GM12878 (cell line): ENCODE results near the gene CAV2. TPM values are rescaled to one million over a fixed set of nuclear protein-coding genes. Genes with fewer than 3 reads are reported as not detected.

Experiments
- ATAC-seq: fragments of 200-7000 bp; cut with Tn5 transposase; 3 replicates; pipeline ENCODE4 v1.9.1; 2020; ENCODE audit warnings: mild to moderate bottlenecking, moderate library complexity
- BruUV-seq: library from RNA; stranded (reverse); fragments of 400-500 nt; replicated peaks from 2 replicates; lab custom pipeline; 2021; lab: Mats Ljungman, UMichigan
- CTCF ChIA-PET: fragments of 300-600 bp; sonication (Branson Sonifier 250); formaldehyde crosslinking; extraction: SDS; loops from one replicate; lab custom pipeline; 2021; ENCODE audit warnings: inconsistent platforms; lab: Yijun Ruan, JAX
- POLR2A ChIA-PET: fragments of 350-600 bp; formaldehyde crosslinking; extraction: SDS; loops from one replicate; lab custom pipeline; 2021; ENCODE audit warnings: inconsistent platforms; lab: Charles Lee
- RAD21 ChIA-PET: fragments of 300-600 bp; sonication (Branson Sonifier 250); formaldehyde crosslinking; loops from one replicate; lab custom pipeline; 2023; ENCODE audit warnings: antibody characterized with exemption; ENCODE audit not compliant: unreplicated experiment; lab: Charles Lee
- SMC1A ChIA-PET: fragments of 300-600 bp; sonication (Branson Sonifier 250); formaldehyde crosslinking; loops from one replicate; lab custom pipeline; 2023; ENCODE audit not compliant: unreplicated experiment, uncharacterized antibody; lab: Charles Lee
- DNase-seq: peaks from one replicate; pipeline ENCODE4 v3.0.0-alpha.2; 2011; ENCODE audit warnings: low read depth, low spot score
- FAIRE-seq: peaks from 3 replicates; lab custom pipeline; 2011; peaks lifted over from hg19 to GRCh38; lab: Jason Lieb, UNC
- H2AFZ ChIP-seq: 2 replicates; pipeline ENCODE4 v1.6.0; 2011; ENCODE audit warnings: low read depth, low read length, control low read depth; ENCODE audit not compliant: control insufficient read depth
- H3K27ac ChIP-seq: 2 replicates; pipeline ENCODE4 v1.5.1; 2011; ENCODE audit warnings: control low read depth; ENCODE audit not compliant: control insufficient read depth, insufficient read depth
- H3K27me3 ChIP-seq, 2 experiments: replicated peaks in 1 of 2; 2 replicates each; pipeline versions ENCODE4 v1.6.0 to v1.6.1; 2011; ENCODE audit warnings: low read length in 1 of 2; ENCODE audit not compliant: control insufficient read depth in 2 of 2, insufficient read depth in 2 of 2
- H3K36me3 ChIP-seq, 2 experiments: 2 replicates each; pipeline ENCODE4 v1.5.1; 2011; ENCODE audit warnings: low read length in 1 of 2; ENCODE audit not compliant: control insufficient read depth in 2 of 2, insufficient read depth in 2 of 2
- H3K4me1 ChIP-seq: 2 replicates; pipeline ENCODE4 v1.6.1; 2011; ENCODE audit warnings: mild to moderate bottlenecking, low read length, moderate library complexity, mixed read lengths; ENCODE audit not compliant: control insufficient read depth, insufficient read depth
- H3K4me2 ChIP-seq: 2 replicates; pipeline ENCODE4 v1.6.0; 2011; ENCODE audit warnings: control low read depth; ENCODE audit not compliant: control insufficient read depth, insufficient read depth
- H3K4me3 ChIP-seq: fragments of 200-600 bp; sonication (generic); 2 replicates; pipeline ENCODE4 v1.5.1; 2016
- H3K79me2 ChIP-seq: 2 replicates; pipeline ENCODE4 v1.6.0; 2011; ENCODE audit warnings: low read length; ENCODE audit not compliant: control insufficient read depth, insufficient read depth
- H3K9ac ChIP-seq: 2 replicates; pipeline ENCODE4 v1.8.0; 2011; ENCODE audit warnings: low read length, control low read depth, mixed read lengths; ENCODE audit not compliant: control insufficient read depth, insufficient read depth
- H3K9me3 ChIP-seq: replicated peaks from 3 replicates; pipeline ENCODE4 v1.5.1; 2011; ENCODE audit warnings: mild to moderate bottlenecking, low read length; ENCODE audit not compliant: control insufficient read depth, insufficient read depth
- H4K20me1 ChIP-seq: 2 replicates; pipeline ENCODE4 v1.6.0; 2011; ENCODE audit not compliant: control insufficient read depth, insufficient read depth
- BHLHE40 ChIP-seq, 2 experiments: fragments of 450-650 bp in 1 of 2; IDR thresholded peaks; 2 replicates each; pipeline ENCODE4 v1.6.1; 2011 to 2017; ENCODE audit warnings: low read depth in 2 of 2, borderline replicate concordance in 1 of 2, improper control_type of control experiment in 1 of 2, low read length in 1 of 2, mild to moderate bottlenecking in 1 of 2
- CBX3 ChIP-seq: fragments of 200-600 bp; sonication (generic); IDR thresholded peaks from 2 replicates; pipeline ENCODE4 v1.6.1; 2016; ENCODE audit warnings: low read depth, borderline replicate concordance
- ESRRA ChIP-seq: IDR thresholded peaks from 2 replicates; pipeline ENCODE4 v1.6.1; 2012; ENCODE audit warnings: mild to moderate bottlenecking, low read length, improper control_type of control experiment
- FOS ChIP-seq: IDR thresholded peaks from 3 replicates; pipeline ENCODE4 v1.6.1; 2011; ENCODE audit warnings: borderline replicate concordance; ENCODE audit not compliant: insufficient read length; ENCODE audit errors: extremely low read depth
- HDGF ChIP-seq: fragments of 450-650 bp; IDR thresholded peaks from 2 replicates; pipeline ENCODE4 v1.6.1; 2016; ENCODE audit warnings: antibody characterized with exemption
- POLR2AphosphoS2 ChIP-seq: IDR thresholded peaks from 2 replicates; pipeline ENCODE4 v1.6.1; 2011; ENCODE audit warnings: low read depth, mild to moderate bottlenecking, low read length, improper control_type of control experiment, moderate library complexity
- RAD21 ChIP-seq: IDR thresholded peaks from 2 replicates; pipeline ENCODE4 v1.6.1; 2011; ENCODE audit warnings: mild to moderate bottlenecking, low read depth, low read length, moderate library complexity; ENCODE audit not compliant: insufficient read depth
- RELA ChIP-seq: fragments of 450-650 bp; IDR thresholded peaks from 2 replicates; pipeline ENCODE4 v1.8.0; 2014; ENCODE audit warnings: borderline replicate concordance; ENCODE audit not compliant: partially characterized antibody
- TAF1 ChIP-seq: IDR thresholded peaks from 2 replicates; pipeline ENCODE4 v1.6.1; 2011; ENCODE audit warnings: mild to moderate bottlenecking, low read depth, low read length, borderline replicate concordance
- TCF12 ChIP-seq: IDR thresholded peaks from 2 replicates; pipeline ENCODE4 v1.6.1; 2011; ENCODE audit warnings: low read depth, mild to moderate bottlenecking, low read length
- WGBS: methylation state at CpG from one replicate; pipeline ENCODE4 v1.1.6; 2016; ENCODE audit warnings: low lambda C conversion rate; ENCODE audit not compliant: insufficient replicate concordance, insufficient coverage; ENCODE audit errors: missing lambda C conversion rate; 5-methylcytosine and 5-hydroxymethylcytosine counted together
- in situ Hi-C: fragments of 300-500 bp; cut with MboI; formaldehyde crosslinking; loops from 9 replicates; pipeline ENCODE4 v1.14.3; 2018; ENCODE audit warnings: mixed read lengths
- intact Hi-C: fragments of 100-400 bp; cut with micrococcal nuclease; formaldehyde crosslinking; loops from one replicate; pipeline ENCODE4 v1.14.2; 2022; ENCODE audit not compliant: unreplicated experiment
- polyA plus RNA-seq, 11 experiments: library from polyadenylated mRNA; depleted of rRNA in 4 of 11; unstranded in 6 of 11; stranded (reverse) in 5 of 11; fragments of >200 nt; fragmentation: Nextera tagmentation in 4 of 11; fragmentation: Illumina TruSeq in 1 of 11; extraction: Ambion mirVana in 4 of 11; extraction: Trizol in 1 of 11; gene quantifications; 1 replicate in 1 of 11; 2 replicates in 10 of 11; pipeline versions ENCODE4 v1.2.1 to v1.2.3, GENCODE V29; 2011 to 2016; ENCODE audit warnings: inconsistent platforms in 2 of 11, missing spikeins in 2 of 11, low read depth in 1 of 11
- total RNA-seq, 4 experiments: library from RNA; depleted of rRNA in 3 of 4; stranded (reverse); fragments of >200 nt in 3 of 4; fragmentation: Illumina TruSeq in 1 of 4; extraction: Trizol in 1 of 4; gene quantifications; 2 replicates each; pipeline versions ENCODE4 v1.2.1 to v1.2.3, GENCODE V29; 2013 to 2021
- TF ChIP-seq, protein P1 (sequence below): IDR thresholded peaks from 2 replicates; pipeline ENCODE4 v1.6.1; 2011; ENCODE audit warnings: low read depth, low read length, improper control_type of control experiment, borderline replicate concordance
- TF ChIP-seq, protein P2 (sequence below): fragments of 450-650 bp; IDR thresholded peaks from 2 replicates; pipeline ENCODE4 v1.6.1; 2017; ENCODE audit warnings: mild to moderate bottlenecking, low read depth, inconsistent platforms; ENCODE audit not compliant: poor library complexity, severe bottlenecking

CAV2 gene
- total and polyA plus RNA-seq, 10 of the 15 experiments (the other 5 are each of a cell fraction or from before 2014, with no cell fraction given): 0.77 to 11.4 (median 2.5) TPM

DNA sequence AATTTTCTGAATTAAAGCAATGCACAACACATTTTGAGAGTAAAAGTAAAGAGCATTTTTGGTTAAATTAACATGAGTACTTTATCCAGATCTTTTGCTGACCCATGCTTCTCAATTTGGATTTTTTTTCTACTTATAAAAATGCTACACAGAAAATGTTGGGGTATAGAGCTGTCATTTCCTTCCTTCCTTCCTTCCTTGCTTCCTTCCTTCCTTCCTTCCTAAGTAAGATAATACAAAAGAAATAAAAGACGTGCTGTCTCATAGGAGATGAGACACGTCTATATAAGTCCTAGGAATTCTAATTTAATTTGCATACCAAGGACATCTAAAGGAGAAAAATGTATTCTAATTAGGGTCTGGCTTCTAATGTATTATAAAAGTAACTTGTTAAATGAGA, 31.0 kb upstream of the CAV2 start:
- 35% methylated on average over 2 of the region's 2 CpGs for WGBS
- DNase-seq (no peak), ATAC-seq (no peak), FAIRE-seq (no peak)
- H3K27ac ChIP-seq: no peak overlapping the region
- H3K4me3 ChIP-seq: no peak overlapping the region
- RAD21 ChIA-PET: no interaction called here
- intact Hi-C loops: no loop called here
- no TSS peak for BruUV-seq
- H3K27me3 ChIP-seq: no peaks in the 10 kb centered on the region
- POLR2A ChIA-PET: no interaction called here
- SMC1A ChIA-PET: no interaction called here
- in situ Hi-C loops: no loop called here
- no peaks in the 10 kb centered on the region for H3K4me1 ChIP-seq
- H4K20me1 ChIP-seq: no peaks in the 10 kb centered on the region
- H3K9ac ChIP-seq: no peak overlapping the region
- no peak for TF ChIP-seq TAF1
- TF ChIP-seq HDGF: no peak
- TF ChIP-seq FOS: no peak
- no peak for TF ChIP-seq CBX3
- TF ChIP-seq BHLHE40 (IDR thresholded peaks at IDR 0.05; ENCODE audit: borderline replicate concordance in 1 of 2, low read depth in 2 of 2, low read length in 1 of 2): no peak
- TF ChIP-seq POLR2AphosphoS2: no peak
- TF ChIP-seq RAD21: no peak
- no peak for TF ChIP-seq ESRRA
- TF ChIP-seq RELA: no peak
- no peak for TF ChIP-seq TCF12
- TF ChIP-seq, protein P1, sequence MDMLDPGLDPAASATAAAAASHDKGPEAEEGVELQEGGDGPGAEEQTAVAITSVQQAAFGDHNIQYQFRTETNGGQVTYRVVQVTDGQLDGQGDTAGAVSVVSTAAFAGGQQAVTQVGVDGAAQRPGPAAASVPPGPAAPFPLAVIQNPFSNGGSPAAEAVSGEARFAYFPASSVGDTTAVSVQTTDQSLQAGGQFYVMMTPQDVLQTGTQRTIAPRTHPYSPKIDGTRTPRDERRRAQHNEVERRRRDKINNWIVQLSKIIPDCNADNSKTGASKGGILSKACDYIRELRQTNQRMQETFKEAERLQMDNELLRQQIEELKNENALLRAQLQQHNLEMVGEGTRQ: no peak
- TF ChIP-seq, protein P2, sequence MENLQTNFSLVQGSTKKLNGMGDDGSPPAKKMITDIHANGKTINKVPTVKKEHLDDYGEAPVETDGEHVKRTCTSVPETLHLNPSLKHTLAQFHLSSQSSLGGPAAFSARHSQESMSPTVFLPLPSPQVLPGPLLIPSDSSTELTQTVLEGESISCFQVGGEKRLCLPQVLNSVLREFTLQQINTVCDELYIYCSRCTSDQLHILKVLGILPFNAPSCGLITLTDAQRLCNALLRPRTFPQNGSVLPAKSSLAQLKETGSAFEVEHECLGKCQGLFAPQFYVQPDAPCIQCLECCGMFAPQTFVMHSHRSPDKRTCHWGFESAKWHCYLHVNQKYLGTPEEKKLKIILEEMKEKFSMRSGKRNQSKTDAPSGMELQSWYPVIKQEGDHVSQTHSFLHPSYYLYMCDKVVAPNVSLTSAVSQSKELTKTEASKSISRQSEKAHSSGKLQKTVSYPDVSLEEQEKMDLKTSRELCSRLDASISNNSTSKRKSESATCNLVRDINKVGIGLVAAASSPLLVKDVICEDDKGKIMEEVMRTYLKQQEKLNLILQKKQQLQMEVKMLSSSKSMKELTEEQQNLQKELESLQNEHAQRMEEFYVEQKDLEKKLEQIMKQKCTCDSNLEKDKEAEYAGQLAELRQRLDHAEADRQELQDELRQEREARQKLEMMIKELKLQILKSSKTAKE: no peak
- TF ChIP-seq, all 136 proteins: peak for 0
- Histone ChIP-seq H3K9me3 (no peaks in the 10 kb centered on the region; the same call in 2 of the 3 replicates), H3K36me3 (no peaks in the 10 kb centered on the region), H2AFZ (no peak overlapping the region), H3K4me2 (no peak overlapping the region), H3K79me2 (no peaks in the 10 kb centered on the region)
- CTCF ChIA-PET: no interaction called here
